ENCODE measurements around the gene NCAM2. TPM values are rescaled to one million over a fixed set of nuclear protein-coding genes. Genes with fewer than 3 reads are reported as not detected.

The NCAM2 gene
- polyA plus RNA-seq, 3 donors: not detected

DNA sequence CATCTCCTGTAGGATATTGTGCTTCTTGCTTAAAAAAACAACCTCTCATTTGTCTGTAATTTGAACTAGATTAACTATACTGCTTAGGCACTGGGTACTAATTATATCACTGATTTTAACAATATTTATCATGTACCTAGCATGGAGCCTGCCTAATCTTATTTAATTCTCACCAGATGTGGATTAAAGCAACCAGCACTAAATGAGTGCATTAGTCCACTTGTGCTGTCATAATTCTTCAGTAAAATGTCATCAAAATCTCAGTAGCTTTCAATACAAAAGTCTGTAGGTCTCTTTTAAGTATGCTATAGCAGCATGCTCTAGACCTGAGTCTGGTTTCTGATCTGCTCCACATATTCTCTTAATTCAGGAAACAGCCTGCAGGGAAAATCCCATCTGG is 368.1 kb downstream of the NCAM2 start:
- Histone ChIP-seq H2AFZ (ENCODE audit: insufficient read depth, low read depth, low read length, poor library complexity, severe bottlenecking) (no peak overlapping the region), H3K9me3 (replicated peaks in 1 of 2; ENCODE audit: control insufficient read depth in 1 of 2, insufficient read depth in 1 of 2, low read length in 2 of 2) (no peaks in the 10 kb centered on the region), H3K27ac (ENCODE audit: low read depth in 1 of 2, low read length in 2 of 2) (no peak overlapping the region), H3K36me3 (replicated peaks in 1 of 2; ENCODE audit: control insufficient read depth in 1 of 2, insufficient read depth in 2 of 2, low read length in 2 of 2) (no peaks in the 10 kb centered on the region), H4K20me1 (ENCODE audit: insufficient read depth, low read length) (no peaks in the 10 kb centered on the region), H3K4me2 (replicated peaks; ENCODE audit: extremely low read depth, low read length, poor library complexity, severe bottlenecking) (no peak overlapping the region), H3K9ac (ENCODE audit: insufficient read depth, low read length, poor library complexity, severe bottlenecking) (no peak overlapping the region), H3K27me3 (ENCODE audit: control insufficient read depth in 2 of 2, insufficient read depth in 2 of 2, low read length in 2 of 2) (no peaks in the 10 kb centered on the region), H3K79me2 (ENCODE audit: insufficient read depth, low read length) (no peaks in the 10 kb centered on the region), H3K4me1 (ENCODE audit: control insufficient read depth in 1 of 2, insufficient read depth in 2 of 2, low read length in 2 of 2) (no peaks in the 10 kb centered on the region), H3K4me3 (replicated peaks in 1 of 3; ENCODE audit: low read depth in 2 of 3, low read length in 3 of 3) (no peak overlapping the region)
- Mint-ChIP-seq H3K36me3 (no peaks in the 10 kb centered on the region), H3K9me3 (peaks cover 0 to 3% (median 0%) of the 10 kb centered on the region in 7 donors), H3K4me1 (no peaks in the 10 kb centered on the region), H3K27ac (no peak overlapping the region), H3K4me3 (no peak overlapping the region), H3K27me3 (ENCODE audit: low read depth in 3 of 3) (no peaks in the 10 kb centered on the region)
- DNase-seq: no peak
- intact Hi-C loops (cut with micrococcal nuclease): no loop called here
- TF ChIP-seq, protein P1, sequence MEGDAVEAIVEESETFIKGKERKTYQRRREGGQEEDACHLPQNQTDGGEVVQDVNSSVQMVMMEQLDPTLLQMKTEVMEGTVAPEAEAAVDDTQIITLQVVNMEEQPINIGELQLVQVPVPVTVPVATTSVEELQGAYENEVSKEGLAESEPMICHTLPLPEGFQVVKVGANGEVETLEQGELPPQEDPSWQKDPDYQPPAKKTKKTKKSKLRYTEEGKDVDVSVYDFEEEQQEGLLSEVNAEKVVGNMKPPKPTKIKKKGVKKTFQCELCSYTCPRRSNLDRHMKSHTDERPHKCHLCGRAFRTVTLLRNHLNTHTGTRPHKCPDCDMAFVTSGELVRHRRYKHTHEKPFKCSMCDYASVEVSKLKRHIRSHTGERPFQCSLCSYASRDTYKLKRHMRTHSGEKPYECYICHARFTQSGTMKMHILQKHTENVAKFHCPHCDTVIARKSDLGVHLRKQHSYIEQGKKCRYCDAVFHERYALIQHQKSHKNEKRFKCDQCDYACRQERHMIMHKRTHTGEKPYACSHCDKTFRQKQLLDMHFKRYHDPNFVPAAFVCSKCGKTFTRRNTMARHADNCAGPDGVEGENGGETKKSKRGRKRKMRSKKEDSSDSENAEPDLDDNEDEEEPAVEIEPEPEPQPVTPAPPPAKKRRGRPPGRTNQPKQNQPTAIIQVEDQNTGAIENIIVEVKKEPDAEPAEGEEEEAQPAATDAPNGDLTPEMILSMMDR (IDR thresholded peaks at IDR 0.05): no peak

DNA sequence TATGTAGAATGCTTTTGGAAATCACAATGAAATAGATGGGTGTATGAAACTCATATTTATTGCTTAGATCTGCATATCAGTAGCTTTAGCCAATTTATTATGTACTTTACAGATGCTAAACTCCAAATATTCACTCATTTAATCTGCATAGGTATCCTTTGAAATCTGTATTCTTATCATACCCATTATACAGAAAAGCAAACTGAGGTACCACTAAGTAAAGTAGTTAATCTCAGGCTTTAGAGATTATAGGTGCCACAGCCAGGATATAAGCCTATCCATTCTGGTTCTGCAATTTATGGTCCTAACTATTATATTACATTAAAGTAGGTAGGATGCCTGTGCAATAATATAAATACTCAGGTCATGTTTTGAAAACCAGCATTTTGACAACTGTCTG is 369.4 kb downstream of the NCAM2 start:
- Histone ChIP-seq H3K79me2 (ENCODE audit: insufficient read depth, low read length) (no peaks in the 10 kb centered on the region), H4K20me1 (ENCODE audit: insufficient read depth, low read length) (no peaks in the 10 kb centered on the region), H3K9me3 (replicated peaks in 1 of 2; ENCODE audit: control insufficient read depth in 1 of 2, insufficient read depth in 1 of 2, low read length in 2 of 2) (no peaks in the 10 kb centered on the region), H3K36me3 (replicated peaks in 1 of 2; ENCODE audit: control insufficient read depth in 1 of 2, insufficient read depth in 2 of 2, low read length in 2 of 2) (no peaks in the 10 kb centered on the region), H3K27ac (ENCODE audit: low read depth in 1 of 2, low read length in 2 of 2) (no peak overlapping the region), H3K4me2 (replicated peaks; ENCODE audit: extremely low read depth, low read length, poor library complexity, severe bottlenecking) (no peak overlapping the region), H2AFZ (ENCODE audit: insufficient read depth, low read depth, low read length, poor library complexity, severe bottlenecking) (no peak overlapping the region), H3K4me3 (replicated peaks in 1 of 3; ENCODE audit: low read depth in 2 of 3, low read length in 3 of 3) (no peak overlapping the region), H3K27me3 (ENCODE audit: control insufficient read depth in 2 of 2, insufficient read depth in 2 of 2, low read length in 2 of 2) (no peaks in the 10 kb centered on the region), H3K9ac (ENCODE audit: insufficient read depth, low read length, poor library complexity, severe bottlenecking) (no peak overlapping the region), H3K4me1 (ENCODE audit: control insufficient read depth in 1 of 2, insufficient read depth in 2 of 2, low read length in 2 of 2) (no peaks in the 10 kb centered on the region)
- TF ChIP-seq, protein P1 (IDR thresholded peaks at IDR 0.05): no peak
- Mint-ChIP-seq H3K27me3 (ENCODE audit: low read depth in 3 of 3) (no peaks in the 10 kb centered on the region), H3K36me3 (no peaks in the 10 kb centered on the region), H3K9me3 (no peaks in the 10 kb centered on the region), H3K4me3 (no peak overlapping the region), H3K4me1 (no peaks in the 10 kb centered on the region), H3K27ac (no peak overlapping the region)
- intact Hi-C loops (cut with micrococcal nuclease): no loop called here
- DNase-seq: no peak

Measured in CD14-positive monocyte (primary cell).